ENCODE measurements around the gene RGS4. TPM values are rescaled to one million over a fixed set of nuclear protein-coding genes. Genes with fewer than 3 reads are reported as not detected.

Gene RGS4
- total RNA-seq, 1 experiment from 2014 or later = 0.23 TPM

DNA sequence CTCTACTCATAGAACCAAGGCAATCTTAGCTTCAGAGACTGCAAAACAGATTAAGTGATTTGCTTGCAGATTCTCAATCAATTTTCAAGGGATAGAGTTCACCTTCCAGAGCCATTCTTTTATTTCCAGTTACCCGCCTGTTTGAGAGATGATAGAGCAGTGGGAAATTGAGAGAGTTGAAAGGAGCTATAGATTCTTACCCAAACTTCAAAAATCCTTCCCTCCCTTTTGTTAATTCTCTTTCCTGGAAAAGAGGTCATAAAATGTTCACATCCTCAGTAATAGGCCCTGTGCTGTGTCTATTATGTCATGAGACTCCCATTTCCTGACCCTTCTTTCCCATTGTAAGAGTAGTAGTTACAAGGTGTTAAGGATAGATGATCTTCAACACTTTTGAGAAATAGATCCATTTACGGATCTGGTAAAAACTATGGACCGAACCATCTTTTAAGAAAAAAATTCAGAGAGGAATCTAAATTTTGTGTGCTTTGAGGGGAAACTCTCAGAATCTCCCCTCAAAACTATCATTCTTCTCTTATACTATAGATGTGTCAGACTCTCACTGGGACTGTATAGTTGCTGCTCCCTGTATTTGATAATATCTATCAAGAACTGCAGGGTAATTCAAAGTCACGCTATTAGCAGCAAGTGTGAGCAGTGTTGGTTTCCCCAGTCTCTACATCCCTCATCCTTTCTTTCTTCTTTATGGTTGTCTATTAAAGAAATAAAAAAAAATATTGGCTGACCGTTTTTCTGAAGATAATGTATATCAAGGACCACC is 8.0 kb downstream of the RGS4 start:
- no peaks in the 10 kb centered on the region for H3K36me3 Mint-ChIP-seq (ENCODE audit: insufficient read depth, unreplicated experiment)
- H3K4me3 Mint-ChIP-seq (ENCODE audit: unreplicated experiment) = no peak overlapping the region
- BruUV-seq (replicated peaks) = no TSS peak
- peaks cover under 1% of the 10 kb centered on the region for H3K27me3 Mint-ChIP-seq (ENCODE audit: insufficient read depth, unreplicated experiment)
- H3K9me3 ChIP-seq = no peaks in the 10 kb centered on the region
- no peaks in the 10 kb centered on the region for H3K4me1 ChIP-seq
- H3K4me3 ChIP-seq (ENCODE audit: low read depth, low read length) = no peak overlapping the region
- no peaks in the 10 kb centered on the region for H3K27me3 ChIP-seq (replicated peaks; ENCODE audit: control insufficient read depth, insufficient read depth, low read length)
- intact Hi-C loops (cut with micrococcal nuclease; ENCODE audit: unreplicated experiment) = no loop called here
- H3K9me3 Mint-ChIP-seq (ENCODE audit: unreplicated experiment) = no peaks in the 10 kb centered on the region
- ChIA-PET CTCF (no interaction called here), POLR2A (no interaction called here)
- TF ChIP-seq, protein P1, sequence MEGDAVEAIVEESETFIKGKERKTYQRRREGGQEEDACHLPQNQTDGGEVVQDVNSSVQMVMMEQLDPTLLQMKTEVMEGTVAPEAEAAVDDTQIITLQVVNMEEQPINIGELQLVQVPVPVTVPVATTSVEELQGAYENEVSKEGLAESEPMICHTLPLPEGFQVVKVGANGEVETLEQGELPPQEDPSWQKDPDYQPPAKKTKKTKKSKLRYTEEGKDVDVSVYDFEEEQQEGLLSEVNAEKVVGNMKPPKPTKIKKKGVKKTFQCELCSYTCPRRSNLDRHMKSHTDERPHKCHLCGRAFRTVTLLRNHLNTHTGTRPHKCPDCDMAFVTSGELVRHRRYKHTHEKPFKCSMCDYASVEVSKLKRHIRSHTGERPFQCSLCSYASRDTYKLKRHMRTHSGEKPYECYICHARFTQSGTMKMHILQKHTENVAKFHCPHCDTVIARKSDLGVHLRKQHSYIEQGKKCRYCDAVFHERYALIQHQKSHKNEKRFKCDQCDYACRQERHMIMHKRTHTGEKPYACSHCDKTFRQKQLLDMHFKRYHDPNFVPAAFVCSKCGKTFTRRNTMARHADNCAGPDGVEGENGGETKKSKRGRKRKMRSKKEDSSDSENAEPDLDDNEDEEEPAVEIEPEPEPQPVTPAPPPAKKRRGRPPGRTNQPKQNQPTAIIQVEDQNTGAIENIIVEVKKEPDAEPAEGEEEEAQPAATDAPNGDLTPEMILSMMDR (IDR thresholded peaks at IDR 0.05; ENCODE audit: insufficient read depth in 1 of 2, low read depth in 1 of 2, low read length in 1 of 2, severe bottlenecking in 1 of 2, unreplicated experiment in 1 of 2) = no peak
- H3K27ac Mint-ChIP-seq (ENCODE audit: unreplicated experiment) = no peak overlapping the region
- no peak for DNase-seq
- no peaks in the 10 kb centered on the region for H3K4me1 Mint-ChIP-seq (ENCODE audit: low read depth, unreplicated experiment)
- H3K36me3 ChIP-seq (ENCODE audit: control insufficient read depth, insufficient read depth, low read length) = no peaks in the 10 kb centered on the region

DNA sequence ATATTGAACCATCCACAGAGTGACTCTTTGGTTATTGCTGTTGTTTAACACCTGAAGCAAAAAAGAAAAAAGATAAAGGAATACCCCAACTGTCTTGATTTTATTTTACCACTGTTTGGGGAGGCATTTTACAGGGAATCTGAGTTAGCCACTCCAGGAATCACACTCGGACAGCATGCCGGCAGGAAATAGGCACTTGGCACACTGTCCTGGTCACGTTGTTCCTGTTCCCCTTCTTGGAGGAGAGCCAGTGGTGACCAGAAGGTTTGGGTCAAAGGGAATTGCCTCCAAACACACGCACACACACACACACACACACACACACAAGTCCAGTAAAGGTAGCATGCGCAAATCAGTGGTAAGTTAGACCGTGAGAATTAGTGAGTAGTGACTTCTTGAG is 13.8 kb downstream of the RGS4 start:
- Histone ChIP-seq H3K4me3 (ENCODE audit: low read depth, low read length) (no peak overlapping the region), H3K4me1 (no peaks in the 10 kb centered on the region), H3K9me3 (no peaks in the 10 kb centered on the region), H3K27me3 (replicated peaks; ENCODE audit: control insufficient read depth, insufficient read depth, low read length) (no peaks in the 10 kb centered on the region; the same call in 1 of the 2 replicates), H3K36me3 (ENCODE audit: control insufficient read depth, insufficient read depth, low read length) (no peaks in the 10 kb centered on the region)
- Mint-ChIP-seq H3K4me1 (ENCODE audit: low read depth, unreplicated experiment) (no peaks in the 10 kb centered on the region), H3K36me3 (ENCODE audit: insufficient read depth, unreplicated experiment) (no peaks in the 10 kb centered on the region), H3K27ac (ENCODE audit: unreplicated experiment) (no peak overlapping the region), H3K27me3 (ENCODE audit: insufficient read depth, unreplicated experiment) (peaks cover 3% of the 10 kb centered on the region), H3K4me3 (ENCODE audit: unreplicated experiment) (no peak overlapping the region), H3K9me3 (ENCODE audit: unreplicated experiment) (no peaks in the 10 kb centered on the region)
- ChIA-PET POLR2A (no interaction called here), CTCF (no interaction called here)
- no peak for DNase-seq
- TF ChIP-seq, protein P1 (IDR thresholded peaks at IDR 0.05; ENCODE audit: insufficient read depth in 1 of 2, low read depth in 1 of 2, low read length in 1 of 2, severe bottlenecking in 1 of 2, unreplicated experiment in 1 of 2) = no peak
- BruUV-seq (replicated peaks) = no TSS peak
- intact Hi-C loops (cut with micrococcal nuclease; ENCODE audit: unreplicated experiment) = no loop called here

DNA sequence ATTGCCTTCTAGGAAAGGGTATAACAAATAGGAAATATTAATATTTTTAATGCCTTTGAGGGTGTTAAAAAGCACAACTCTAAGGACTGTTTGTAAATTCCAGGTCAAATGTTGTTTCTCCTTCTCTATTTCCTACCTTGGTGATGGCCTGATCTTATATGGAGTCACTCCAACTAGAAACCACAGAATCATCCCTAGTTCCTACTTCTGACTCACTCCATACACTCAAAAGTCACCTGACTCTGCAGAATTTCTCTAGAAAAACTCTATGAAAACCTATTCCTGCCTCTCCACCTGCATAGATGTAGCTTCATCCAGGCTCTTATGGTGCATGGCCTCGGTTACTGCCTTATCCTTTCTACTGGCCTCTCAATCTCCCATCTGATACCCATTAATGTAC is 14.5 kb downstream of the RGS4 start:
- Histone ChIP-seq H3K9me3 (no peaks in the 10 kb centered on the region), H3K27me3 (replicated peaks; ENCODE audit: control insufficient read depth, insufficient read depth, low read length) (no peaks in the 10 kb centered on the region; the same call in 1 of the 2 replicates), H3K4me3 (ENCODE audit: low read depth, low read length) (no peak overlapping the region), H3K36me3 (ENCODE audit: control insufficient read depth, insufficient read depth, low read length) (no peaks in the 10 kb centered on the region), H3K4me1 (no peaks in the 10 kb centered on the region)
- Mint-ChIP-seq H3K4me3 (ENCODE audit: unreplicated experiment) (no peak overlapping the region), H3K27ac (ENCODE audit: unreplicated experiment) (no peak overlapping the region), H3K4me1 (ENCODE audit: low read depth, unreplicated experiment) (no peaks in the 10 kb centered on the region), H3K9me3 (ENCODE audit: unreplicated experiment) (no peaks in the 10 kb centered on the region), H3K36me3 (ENCODE audit: insufficient read depth, unreplicated experiment) (no peaks in the 10 kb centered on the region), H3K27me3 (ENCODE audit: insufficient read depth, unreplicated experiment) (peaks cover 3% of the 10 kb centered on the region)
- ChIA-PET POLR2A (no interaction called here), CTCF (no interaction called here)
- intact Hi-C loops (cut with micrococcal nuclease; ENCODE audit: unreplicated experiment) = no loop called here
- TF ChIP-seq, protein P1 (IDR thresholded peaks at IDR 0.05; ENCODE audit: insufficient read depth in 1 of 2, low read depth in 1 of 2, low read length in 1 of 2, severe bottlenecking in 1 of 2, unreplicated experiment in 1 of 2) = no peak
- no TSS peak for BruUV-seq (replicated peaks)
- no peak for DNase-seq
